K562 (cell line): Measurements from ENCODE around the gene ZNF296. TPM values are rescaled to one million over a fixed set of nuclear protein-coding genes. Genes with fewer than 3 reads are reported as not detected.

Source experiments
- ATF4 ChIP-seq: fragments of 450-650 bp; formaldehyde crosslinking; IDR thresholded peaks from 2 replicates; pipeline ENCODE4 v1.4.0; 2022; ENCODE audit warnings: mild to moderate bottlenecking, moderate library complexity
- DNMT1 ChIP-seq: fragments of 450-650 bp; IDR thresholded peaks from 2 replicates; pipeline ENCODE4 v1.6.1; 2016; ENCODE audit warnings: antibody characterized with exemption, mild to moderate bottlenecking
- ELF4 ChIP-seq: fragments of 450-650 bp; formaldehyde crosslinking; IDR thresholded peaks from 2 replicates; pipeline ENCODE4 v1.4.0; 2022; ENCODE audit warnings: missing genetic modification characterization
- NONO ChIP-seq, 2 experiments: fragments of 200-400 bp in 1 of 2; fragments of 450-650 bp in 1 of 2; formaldehyde crosslinking in 1 of 2; IDR thresholded peaks; 2 replicates each; pipeline ENCODE4 v1.6.1; 2017; ENCODE audit warnings: low read depth in 2 of 2, mild to moderate bottlenecking in 2 of 2, moderate library complexity in 2 of 2, low read length in 1 of 2
- NR2F6 ChIP-seq: fragments of 450-650 bp; formaldehyde crosslinking; IDR thresholded peaks from 2 replicates; pipeline ENCODE4 v1.4.0; 2020; ENCODE audit warnings: mild to moderate bottlenecking
- PHF20 ChIP-seq: fragments of 450-650 bp; IDR thresholded peaks from 2 replicates; pipeline ENCODE4 v1.6.1; 2018; ENCODE audit not compliant: partially characterized antibody
- RBM17 ChIP-seq: fragments of 200-400 bp; formaldehyde crosslinking; IDR thresholded peaks from 2 replicates; pipeline ENCODE4 v1.6.1; 2017; ENCODE audit warnings: low read depth, mild to moderate bottlenecking, low read length, borderline replicate concordance
- TAF15 ChIP-seq: fragments of 200-400 bp; formaldehyde crosslinking; IDR thresholded peaks from 2 replicates; pipeline ENCODE4 v1.6.1; 2017; ENCODE audit warnings: mild to moderate bottlenecking, low read depth, low read length, moderate library complexity
- TARDBP ChIP-seq: fragments of 450-650 bp; IDR thresholded peaks from 2 replicates; pipeline ENCODE4 v1.6.1; 2016
- TEAD1 ChIP-seq, 2 experiments: fragments of 450-650 bp in 1 of 2; sonication (generic) in 1 of 2; formaldehyde crosslinking; IDR thresholded peaks; 2 replicates each; pipeline versions ENCODE4 v1.4.0 to v1.8.0; 2020 to 2022; ENCODE audit warnings: mild to moderate bottlenecking in 2 of 2, missing genetic modification reagents in 1 of 2
- TRIM25 ChIP-seq: fragments of 450-650 bp; IDR thresholded peaks from 2 replicates; pipeline ENCODE4 v1.7.0; 2016; ENCODE audit warnings: borderline replicate concordance
- TSHZ1 ChIP-seq: fragments of 250-450 bp; sonication (Bioruptor Pico); IDR thresholded peaks from 2 replicates; pipeline ENCODE4 v1.4.0; 2020; ENCODE audit warnings: mild to moderate bottlenecking, moderate library complexity
- ZBTB2 ChIP-seq: fragments of 450-650 bp; IDR thresholded peaks from 2 replicates; pipeline ENCODE4 v1.6.1; 2016; ENCODE audit warnings: antibody characterized with exemption
- ZBTB49 ChIP-seq: sonication (generic); formaldehyde crosslinking; IDR thresholded peaks from 2 replicates; pipeline ENCODE4 v1.8.0; 2022; ENCODE audit warnings: missing genetic modification reagents, mild to moderate bottlenecking, borderline replicate concordance
- ZNF23 ChIP-seq: fragments of 250-450 bp; sonication (Bioruptor Pico); IDR thresholded peaks from 2 replicates; pipeline ENCODE4 v1.4.0; 2020; ENCODE audit warnings: mild to moderate bottlenecking
- ZNF696 ChIP-seq: fragments of 250-450 bp; sonication (Bioruptor Pico); conservative IDR thresholded peaks from 2 replicates; pipeline ENCODE4 v1.4.0; 2020; ENCODE audit warnings: mild to moderate bottlenecking, moderate library complexity
- ZNF830 ChIP-seq: fragments of 250-450 bp; sonication (Bioruptor Pico); IDR thresholded peaks from 2 replicates; pipeline ENCODE4 v1.5.0; 2021; ENCODE audit warnings: mild to moderate bottlenecking
- polyA plus RNA-seq, 8 experiments: library from polyadenylated mRNA; depleted of rRNA in 4 of 8; stranded (reverse) in 5 of 8; unstranded in 3 of 8; fragments of >200 nt; fragmentation: Nextera tagmentation in 2 of 8; fragmentation: Illumina TruSeq in 1 of 8; extraction: Ambion mirVana in 2 of 8; extraction: Trizol in 1 of 8; gene quantifications; 2 replicates each; pipeline versions ENCODE4 v1.2.1 to v1.2.3, GENCODE V29; 2011 to 2014; ENCODE audit warnings: inconsistent platforms in 1 of 8, missing spikeins in 1 of 8
- total RNA-seq, 7 experiments: library from RNA; depleted of rRNA in 6 of 7; stranded (reverse); fragments of >200 nt in 6 of 7; fragmentation: Illumina TruSeq in 2 of 7; extraction: Trizol in 2 of 7; gene quantifications; 2 replicates each; pipeline versions ENCODE4 v1.2.1 to v1.2.3, GENCODE V29; 2011 to 2021; ENCODE audit warnings: low replicate concordance in 1 of 7

ZNF296 gene
- total and polyA plus RNA-seq, 9 of the 15 experiments (the other 6 are each of a cell fraction or from before 2014, with no cell fraction given) = 0.03 to 8.8 (median 0.47) TPM; not detected in 1

GRCh38 chr19:45079063-45079910 is 3.0 kb upstream of the ZNF296 start, which contains the start of gene GEMIN7 (continued):
- TF ChIP-seq ZNF23 (CRISPR knock-in tag) (no peak), ZBTB2 (no peak), NR2F6 (peak; percentile 69), ZBTB49 (no peak), ELF4 (no peak), DNMT1 (no peak), ZNF830 (CRISPR knock-in tag) (no peak), TARDBP (peak; percentile 73; the same call in 1 of the 2 replicates), ATF4 (CRISPR knock-in tag) (no peak), PHF20 (peak; percentile 94), NONO (IDR thresholded peaks at IDR 0.05; ENCODE audit: low read depth in 2 of 2, low read length in 1 of 2) (peak; percentile 32 to 86; a peak in 1 of 4 replicates), ZNF696 (no peak), TRIM25 (no peak), RBM17 (no peak), TEAD1 (CRISPR knock-in tag; IDR thresholded peaks at IDR 0.05) (peak in 1 of 2 experiments; percentile 95; a peak in 2 of 4 replicates), TAF15 (no peak), TSHZ1 (CRISPR knock-in tag) (no peak)
